GM19238 (cell line): ENCODE measurements around the gene EEF1B2.
"Not testable (repeated sequence)": the region's sequence is repeated elsewhere in the genome, so short reads cannot be mapped to it uniquely, and the experiment has no call there.

Experiments used
- DNase-seq: peaks from one replicate; pipeline ENCODE4 v3.0.0; 2011; ENCODE audit warnings: low spot score; ENCODE audit not compliant: insufficient read length

The EEF1B2 gene

GRCh38 chr2:206164261-206164862 is 4.7 kb downstream of the EEF1B2 start:
- DNase-seq, result no peak

DNA sequence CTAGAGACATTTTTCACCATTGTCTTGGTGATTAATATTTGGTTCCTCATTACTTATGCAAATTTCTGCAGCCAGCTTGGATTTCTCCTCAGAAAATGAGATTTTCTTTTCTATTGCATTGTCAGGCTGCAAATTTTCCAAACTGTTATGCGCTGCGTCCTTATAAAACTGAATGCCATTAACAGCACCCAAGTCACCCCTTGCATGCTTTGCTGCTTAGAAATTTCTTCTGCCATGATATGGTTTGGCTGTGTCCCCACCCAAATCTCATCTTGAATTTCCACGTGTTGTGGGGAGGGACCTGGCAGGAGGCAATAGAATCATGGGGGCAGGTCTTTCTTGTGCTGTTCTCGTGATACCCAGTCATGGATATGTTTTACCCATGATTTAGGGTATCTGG is 8.5 kb downstream of the EEF1B2 start:
- not testable (repeated sequence) for DNase-seq

- not testable (repeated sequence) for DNase-seq
These were observed 12.1 kb downstream of the EEF1B2 start for GRCh38 chr2:206171624-206172397.

DNA sequence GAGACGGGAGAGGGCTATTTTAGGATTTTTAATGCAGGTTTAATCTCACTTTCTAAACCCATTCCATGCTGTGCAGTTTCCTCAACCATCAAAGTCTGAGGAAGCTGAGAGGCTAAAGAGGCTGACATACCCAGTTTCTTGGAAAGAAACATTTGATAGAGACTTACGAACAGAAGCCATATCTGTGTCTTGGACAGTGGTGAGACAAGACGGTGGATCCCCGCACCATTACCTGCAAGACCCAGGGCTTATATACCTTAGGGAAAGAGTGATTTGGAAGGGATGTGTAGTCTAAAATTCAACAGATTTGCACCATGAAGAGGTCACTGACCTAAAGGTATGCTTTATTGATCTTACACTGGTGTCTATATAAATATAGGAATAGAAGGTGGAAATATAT is 13.5 kb downstream of the EEF1B2 start:
- no peak for DNase-seq

DNA sequence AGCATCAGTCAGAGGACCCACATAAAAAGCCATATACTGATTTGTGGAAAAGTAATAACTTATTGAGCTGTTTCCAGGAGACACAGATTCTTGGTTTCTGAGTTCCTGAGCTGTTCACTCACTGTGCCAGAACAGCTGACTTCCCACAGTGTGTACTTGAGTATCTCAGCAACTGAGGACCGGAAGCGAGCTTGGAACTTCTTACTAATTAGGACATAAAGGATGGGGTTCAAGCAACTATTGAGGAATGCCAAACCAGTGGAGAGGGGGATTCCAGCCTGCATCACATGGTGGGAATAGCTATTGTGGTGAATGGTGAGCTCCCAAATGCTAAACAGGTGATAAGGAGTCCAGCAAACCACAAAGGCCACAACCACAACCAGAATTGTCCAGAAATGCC is 16.4 kb downstream of the EEF1B2 start:
- DNase-seq, result no peak

- no peak for DNase-seq
These were observed 17.2 kb downstream of the EEF1B2 start for GRCh38 chr2:206176901-206177300.

DNA sequence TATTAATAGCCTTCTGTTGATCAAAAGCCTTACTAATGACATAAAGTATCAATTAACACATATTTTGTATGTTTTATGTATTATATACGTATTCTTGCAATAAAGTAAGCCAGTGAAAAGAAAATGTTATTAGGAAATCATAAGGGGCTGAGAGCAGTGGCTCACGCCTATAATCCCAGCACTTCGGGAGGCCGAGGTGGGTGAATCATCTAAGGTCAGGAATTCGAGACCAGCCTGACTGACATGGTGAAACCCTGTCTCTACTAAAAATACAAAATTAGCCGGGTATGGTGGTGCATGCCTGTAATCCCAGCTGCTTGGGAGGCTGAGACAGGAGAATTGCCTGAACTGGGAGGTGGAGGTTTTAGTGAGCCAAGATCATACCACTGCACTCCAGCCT is 21.8 kb downstream of the EEF1B2 start:
- DNase-seq, result not testable (repeated sequence)

DNA sequence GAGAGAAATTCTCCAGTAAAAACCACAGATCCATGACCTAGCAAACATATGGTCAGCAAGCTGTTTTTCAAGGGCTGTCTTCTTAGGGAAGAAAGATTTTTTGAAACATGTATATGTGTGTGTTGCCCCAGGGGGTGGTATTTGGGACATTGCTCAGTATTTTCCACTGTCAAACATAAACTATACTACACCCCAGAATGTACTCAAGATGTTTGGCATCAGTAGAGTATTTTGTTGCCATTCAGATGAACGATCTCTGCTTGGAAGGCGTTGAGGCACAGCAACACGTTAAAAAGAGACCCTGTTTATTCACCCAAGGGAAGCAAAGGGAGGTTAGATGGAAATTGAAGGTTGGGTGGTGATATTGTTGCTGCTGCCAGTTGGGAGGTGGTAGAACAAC is 30.0 kb downstream of the EEF1B2 start:
- DNase-seq, result no peak

DNA sequence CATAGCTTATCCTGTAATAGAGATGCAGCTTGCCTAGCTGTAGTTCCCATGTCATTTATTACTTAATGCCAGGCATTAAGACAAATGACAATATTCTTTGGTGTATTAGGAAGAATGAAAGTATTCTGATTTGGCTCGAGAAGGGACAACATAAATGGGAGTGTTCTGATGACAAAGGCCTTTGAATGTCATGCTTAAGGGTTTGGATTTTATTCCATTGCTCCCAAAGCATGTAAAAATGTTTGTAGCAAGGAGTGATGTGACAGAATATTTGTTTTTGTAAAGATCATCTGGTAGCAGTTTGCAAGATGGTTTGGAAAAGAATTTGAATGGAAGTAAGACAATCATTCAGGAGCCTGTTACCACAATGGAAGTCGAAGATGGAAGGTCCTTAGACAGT is 30.4 kb downstream of the EEF1B2 start:
- DNase-seq, result no peak

GRCh38 chr2:206190689-206191088 is 31.0 kb downstream of the EEF1B2 start:
- DNase-seq, result no peak

GRCh38 chr2:206192157-206192556 is 32.5 kb downstream of the EEF1B2 start:
- no peak for DNase-seq

DNA sequence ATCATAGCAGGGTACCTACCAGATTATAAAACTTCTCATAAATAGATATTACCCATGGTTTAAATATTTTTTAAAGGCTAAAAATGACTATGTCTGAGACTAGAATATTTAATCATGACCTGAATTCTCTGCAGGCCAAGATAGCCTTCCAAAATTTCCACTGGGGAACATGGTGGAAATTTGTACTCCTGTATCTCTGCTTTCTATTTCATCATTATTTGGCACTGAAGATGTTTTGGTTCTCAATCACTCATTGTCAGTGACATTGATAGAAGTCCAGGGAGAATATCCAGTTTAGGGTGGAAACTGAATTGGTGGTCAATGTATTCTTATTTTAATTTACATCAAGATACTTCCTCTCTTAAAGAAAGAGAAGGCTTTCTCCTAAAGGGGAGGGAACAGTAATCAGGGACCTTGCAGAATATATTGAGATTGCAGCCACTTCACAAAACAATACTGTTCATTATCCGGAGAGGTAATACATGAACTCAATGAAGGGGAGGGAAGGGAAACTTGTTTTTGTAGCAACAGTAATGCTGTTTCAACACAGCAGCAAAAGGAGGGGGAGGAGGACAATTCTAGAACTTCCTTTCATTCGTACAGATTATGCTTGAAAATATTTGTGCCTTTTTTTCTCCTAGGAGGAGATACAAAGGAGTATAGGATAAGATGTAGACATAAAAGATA is 34.1 kb downstream of the EEF1B2 start:
- no peak for DNase-seq

DNA sequence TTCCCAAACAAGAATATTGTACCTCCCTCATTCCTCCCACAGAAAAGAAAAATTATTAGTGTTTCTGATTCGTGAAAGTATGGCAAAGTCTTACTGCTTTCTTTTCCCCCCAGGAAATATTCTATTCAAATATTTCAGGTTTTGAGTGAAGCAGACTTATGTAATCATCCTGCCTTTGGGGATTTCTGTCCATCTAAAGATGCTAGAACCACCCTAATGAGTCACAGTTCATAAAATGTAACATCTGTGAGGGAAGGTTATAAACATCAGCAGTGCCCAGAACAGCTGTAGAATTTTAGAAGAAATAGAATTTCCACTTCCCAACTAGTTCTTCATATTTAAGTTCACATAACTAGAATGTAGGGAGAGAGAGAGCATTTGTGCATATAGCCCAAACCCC is 39.0 kb downstream of the EEF1B2 start:
- DNase-seq, result no peak

GRCh38 chr2:206201075-206201848 is 41.6 kb downstream of the EEF1B2 start:
- no peak for DNase-seq

DNA sequence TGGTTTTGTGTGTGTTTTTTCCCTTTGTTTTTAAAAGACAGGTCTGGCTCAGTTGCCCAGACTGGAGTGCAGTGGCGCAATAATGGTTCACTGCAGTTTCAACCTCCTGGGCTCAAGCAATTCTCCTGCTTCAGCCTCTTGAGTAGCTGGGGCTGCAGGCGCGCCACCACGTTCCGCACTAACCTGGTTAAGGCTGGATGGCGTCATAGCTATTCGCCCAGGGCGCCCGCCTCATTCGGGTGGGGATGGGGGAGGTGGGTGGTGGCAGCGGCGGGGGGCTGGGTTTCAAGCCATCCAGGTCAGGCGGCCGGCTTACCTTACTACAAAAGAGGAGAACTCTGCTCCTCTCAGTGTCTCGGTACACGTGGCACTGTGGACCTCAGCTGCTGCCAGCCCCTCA is 42.8 kb downstream of the EEF1B2 start:
- DNase-seq, result no peak

DNA sequence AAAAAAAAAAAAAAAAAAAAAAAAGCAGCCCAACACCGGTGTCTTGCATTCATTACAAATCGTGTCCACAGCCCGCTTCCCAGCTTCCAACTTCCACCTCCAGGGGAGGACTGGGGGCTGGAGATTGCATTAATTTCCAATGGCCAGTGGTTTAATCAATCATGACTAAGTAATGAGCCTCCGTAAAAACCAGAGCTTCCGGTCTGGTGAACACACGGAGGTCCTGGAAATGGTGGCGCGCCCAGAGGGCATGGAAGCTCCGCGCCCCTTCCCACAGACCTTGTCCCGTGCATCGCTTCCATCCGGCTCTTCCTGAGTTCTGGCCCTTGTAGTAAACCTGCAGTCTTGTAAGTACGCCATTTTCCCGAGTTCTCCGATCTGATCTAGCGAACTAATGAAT is 43.6 kb downstream of the EEF1B2 start:
- DNase-seq, result no peak

DNA sequence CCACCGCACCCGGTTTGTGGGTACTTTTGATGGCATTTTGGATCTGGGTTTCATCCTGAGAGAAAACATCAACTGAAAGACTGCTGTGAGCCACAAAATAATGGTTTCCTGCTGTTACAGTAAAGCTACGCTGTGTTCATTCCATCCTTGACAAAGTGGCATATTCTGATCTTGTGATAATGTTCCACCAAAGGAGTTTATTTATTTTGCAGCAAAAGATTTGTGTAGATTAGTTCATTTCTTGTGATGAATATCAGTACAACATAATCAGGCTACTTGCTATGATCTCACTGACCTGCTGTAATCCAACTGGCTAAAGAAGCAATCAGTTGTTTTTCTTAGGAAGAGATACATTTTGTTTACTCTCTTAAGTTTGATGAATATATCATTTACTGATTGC is 45.0 kb downstream of the EEF1B2 start:
- DNase-seq, result no peak

GRCh38 chr2:206207316-206207715 is 47.6 kb downstream of the EEF1B2 start:
- not testable (repeated sequence) for DNase-seq

- DNase-seq, result no peak
These were observed 49.2 kb downstream of the EEF1B2 start for GRCh38 chr2:206208900-206209299.

DNA sequence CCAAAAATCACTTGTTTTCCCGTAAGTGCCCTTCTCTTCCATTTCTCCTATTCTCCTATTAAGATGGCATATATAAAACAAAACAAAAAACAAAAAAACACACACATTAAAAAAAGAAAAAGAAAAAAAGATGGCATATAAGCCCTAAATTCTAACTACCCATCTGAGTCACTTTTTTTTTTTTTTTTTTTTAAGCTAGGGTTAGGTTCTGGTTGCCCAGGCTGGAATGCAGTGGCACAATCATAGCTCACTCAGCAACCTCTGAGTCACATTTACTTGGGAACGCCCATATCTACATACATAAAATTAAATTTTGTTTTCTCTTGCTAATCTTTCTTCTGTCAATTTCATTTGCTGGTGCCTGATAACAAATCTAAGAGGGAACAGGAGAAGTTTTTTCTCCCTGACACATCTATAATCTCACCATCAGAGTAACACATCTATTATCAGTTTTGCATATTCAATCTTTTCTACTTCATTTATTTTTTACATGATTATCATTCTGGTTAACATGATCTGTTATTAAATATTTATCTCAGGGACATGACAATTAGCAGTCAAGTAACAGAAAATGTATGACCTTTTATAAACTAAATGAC is 52.1 kb downstream of the EEF1B2 start:
- DNase-seq, result no peak
